GM19395 (cell line): ENCODE measurements around the gene EPHB3.
"Not testable (repeated sequence)": the region's sequence is repeated elsewhere in the genome, so short reads cannot be mapped to it uniquely, and the experiment has no call there.

Source experiments
- ATAC-seq: cut with Tn5 transposase; IDR thresholded peaks from one replicate; pipeline ENCODE4 v1.9.1; 2021; ENCODE audit warnings: mild to moderate bottlenecking, moderate library complexity; ENCODE audit not compliant: unreplicated experiment

EPHB3 gene

GRCh38 chr3:184597829-184598573, 36.4 kb downstream of the EPHB3 start:
- no peak for ATAC-seq

GRCh38 chr3:184598574-184598927, 37.0 kb downstream of the EPHB3 start:
- no peak for ATAC-seq

- no peak for ATAC-seq
These were observed 37.6 kb downstream of the EPHB3 start for GRCh38 chr3:184599143-184599542.

GRCh38 chr3:184600685-184601377, 39.2 kb downstream of the EPHB3 start:
- ATAC-seq, result no peak

- ATAC-seq, result no peak
These were observed 40.2 kb downstream of the EPHB3 start for GRCh38 chr3:184601576-184602371.

GRCh38 chr3:184602372-184603150, 41.0 kb downstream of the EPHB3 start:
- ATAC-seq, result no peak

GRCh38 chr3:184603151-184604030, 41.8 kb downstream of the EPHB3 start:
- no peak for ATAC-seq

GRCh38 chr3:184604039-184604601, 42.5 kb downstream of the EPHB3 start:
- ATAC-seq, result no peak

- ATAC-seq, result no peak
These were observed 43.2 kb downstream of the EPHB3 start for GRCh38 chr3:184604615-184605290.

- ATAC-seq, result no peak
These were observed 46.6 kb downstream of the EPHB3 start for GRCh38 chr3:184608209-184608608.

GRCh38 chr3:184609476-184610244, 48.1 kb downstream of the EPHB3 start:
- no peak for ATAC-seq

- ATAC-seq, result no peak
These were observed 48.8 kb downstream of the EPHB3 start for GRCh38 chr3:184610245-184610871.

GRCh38 chr3:184611607-184612281, 50.2 kb downstream of the EPHB3 start:
- ATAC-seq, result no peak

GRCh38 chr3:184615396-184615795, 53.8 kb downstream of the EPHB3 start:
- ATAC-seq, result no peak

GRCh38 chr3:184616436-184616835, 54.9 kb downstream of the EPHB3 start:
- no peak for ATAC-seq

GRCh38 chr3:184617306-184617705, 55.7 kb downstream of the EPHB3 start:
- not testable (repeated sequence) for ATAC-seq

- ATAC-seq, result no peak
These were observed 57.2 kb downstream of the EPHB3 start for GRCh38 chr3:184618811-184619210.
